GM10266 (cell line): ENCODE results near the gene AQP12B.

ENCODE experiments used
- DNase-seq: peaks from one replicate; pipeline ENCODE4 v3.0.0; 2012; ENCODE audit errors: extremely low spot score
- TF ChIP-seq, protein P1 (sequence below): IDR thresholded peaks from 2 replicates; pipeline ENCODE4 v1.5.1; 2012; ENCODE audit warnings: mild to moderate bottlenecking, low read depth; ENCODE audit not compliant: control insufficient read depth, insufficient read depth; ENCODE audit errors: missing control alignments

Gene AQP12B

DNA sequence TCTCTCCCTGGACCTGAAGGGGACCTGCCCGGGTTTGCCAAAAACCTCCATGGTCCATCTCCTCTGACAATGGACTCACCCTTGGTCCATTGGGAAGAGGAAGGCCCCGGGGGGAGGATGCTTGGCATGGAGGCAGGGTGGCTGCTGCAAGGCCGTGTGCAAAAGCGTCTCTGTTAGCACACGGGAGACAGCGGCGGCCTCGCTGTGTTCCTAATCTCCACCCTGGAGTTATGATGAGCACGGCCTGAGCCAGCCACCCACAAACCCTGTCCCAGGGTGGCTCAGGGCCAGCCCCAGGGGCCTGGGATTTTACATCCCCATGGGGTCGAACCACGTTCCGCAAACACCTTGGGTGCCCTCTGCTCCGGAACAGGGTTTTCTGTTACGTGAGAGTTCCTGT, 44.8 kb upstream of the AQP12B start:
- DNase-seq = no peak
- TF ChIP-seq, protein P1, sequence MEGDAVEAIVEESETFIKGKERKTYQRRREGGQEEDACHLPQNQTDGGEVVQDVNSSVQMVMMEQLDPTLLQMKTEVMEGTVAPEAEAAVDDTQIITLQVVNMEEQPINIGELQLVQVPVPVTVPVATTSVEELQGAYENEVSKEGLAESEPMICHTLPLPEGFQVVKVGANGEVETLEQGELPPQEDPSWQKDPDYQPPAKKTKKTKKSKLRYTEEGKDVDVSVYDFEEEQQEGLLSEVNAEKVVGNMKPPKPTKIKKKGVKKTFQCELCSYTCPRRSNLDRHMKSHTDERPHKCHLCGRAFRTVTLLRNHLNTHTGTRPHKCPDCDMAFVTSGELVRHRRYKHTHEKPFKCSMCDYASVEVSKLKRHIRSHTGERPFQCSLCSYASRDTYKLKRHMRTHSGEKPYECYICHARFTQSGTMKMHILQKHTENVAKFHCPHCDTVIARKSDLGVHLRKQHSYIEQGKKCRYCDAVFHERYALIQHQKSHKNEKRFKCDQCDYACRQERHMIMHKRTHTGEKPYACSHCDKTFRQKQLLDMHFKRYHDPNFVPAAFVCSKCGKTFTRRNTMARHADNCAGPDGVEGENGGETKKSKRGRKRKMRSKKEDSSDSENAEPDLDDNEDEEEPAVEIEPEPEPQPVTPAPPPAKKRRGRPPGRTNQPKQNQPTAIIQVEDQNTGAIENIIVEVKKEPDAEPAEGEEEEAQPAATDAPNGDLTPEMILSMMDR = no peak

DNA sequence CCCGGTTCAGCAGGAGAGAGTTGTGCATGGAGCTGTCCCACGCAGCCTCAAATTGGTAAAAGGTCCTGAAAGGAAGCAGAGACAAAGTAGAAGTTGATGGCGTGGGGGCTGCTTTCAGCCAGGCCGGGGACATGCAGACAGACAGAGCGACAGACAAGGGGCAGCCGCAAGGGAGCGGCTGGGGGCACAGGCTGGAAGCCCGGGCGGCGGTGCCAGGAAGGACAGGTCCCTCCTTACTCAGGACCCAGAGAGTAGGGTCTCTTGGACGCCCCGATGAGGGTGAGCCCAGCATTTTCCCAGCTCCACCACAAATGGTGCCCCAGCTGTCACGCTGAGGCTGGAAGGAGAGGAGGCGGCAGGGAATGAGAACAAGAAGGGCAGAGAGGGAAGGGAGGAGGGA, 44.2 kb upstream of the AQP12B start:
- TF ChIP-seq, protein P1 = no peak
- no peak for DNase-seq

DNA sequence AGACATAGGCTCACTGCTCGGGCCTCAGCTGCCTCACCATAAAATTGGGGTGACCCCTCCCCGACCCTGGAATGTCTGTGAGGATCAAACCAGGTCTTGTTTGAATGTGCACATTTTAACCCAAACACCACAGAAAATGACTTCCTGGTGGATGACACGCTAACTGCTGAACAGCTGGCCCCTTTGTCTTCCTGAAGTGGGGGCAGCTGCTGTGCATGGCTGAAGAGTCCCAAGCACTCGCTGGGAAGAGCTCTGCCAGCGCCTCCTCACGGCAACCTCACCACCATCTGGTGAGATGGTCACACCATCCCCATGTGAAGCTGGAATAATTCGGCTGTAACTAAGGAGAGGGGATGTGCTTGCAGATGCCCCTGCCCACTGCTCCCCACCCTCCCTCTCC, 43.0 kb upstream of the AQP12B start:
- TF ChIP-seq, protein P1 = no peak
- DNase-seq = no peak

DNA sequence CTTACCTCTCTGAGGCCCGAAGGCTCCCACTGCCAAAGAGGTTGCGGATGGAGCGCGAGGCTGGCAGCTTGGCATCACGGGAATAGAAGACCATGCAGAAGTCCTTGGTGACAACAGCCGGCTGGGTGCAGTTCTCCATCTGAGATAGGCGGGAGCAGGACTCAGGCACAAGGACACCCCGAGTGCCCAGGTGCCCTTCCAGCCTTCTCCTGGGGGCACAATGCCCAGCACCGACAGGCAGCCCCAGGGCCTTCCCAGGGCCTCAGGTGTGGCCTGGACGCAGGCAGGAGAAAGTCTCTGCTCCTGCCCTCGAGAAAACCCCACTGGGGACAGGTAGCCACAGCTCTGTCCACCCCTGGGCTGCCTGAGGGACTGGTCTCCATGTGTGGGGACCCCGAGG, 42.6 kb upstream of the AQP12B start:
- DNase-seq = no peak
- TF ChIP-seq, protein P1 = no peak

DNA sequence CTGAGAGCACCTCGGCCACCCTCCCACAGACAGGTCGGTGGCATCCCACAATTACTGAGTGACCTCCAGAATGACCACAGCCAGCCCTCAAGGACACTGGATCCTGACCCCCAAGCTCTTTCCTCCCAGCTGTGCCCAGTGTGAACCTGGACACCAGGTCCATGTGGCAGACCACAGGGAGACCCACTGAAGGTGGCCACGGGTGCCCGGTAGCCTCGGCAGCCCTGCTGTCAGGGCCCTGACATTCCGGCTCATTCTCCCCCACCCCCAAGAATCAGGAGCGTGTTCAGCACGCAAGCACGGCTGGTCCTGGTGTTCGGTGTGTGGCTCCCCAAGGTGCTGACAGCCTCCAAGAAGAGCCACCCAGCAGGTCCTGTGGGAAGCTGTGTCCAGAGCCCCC, 41.7 kb upstream of the AQP12B start:
- DNase-seq = no peak
- TF ChIP-seq, protein P1 = no peak

DNA sequence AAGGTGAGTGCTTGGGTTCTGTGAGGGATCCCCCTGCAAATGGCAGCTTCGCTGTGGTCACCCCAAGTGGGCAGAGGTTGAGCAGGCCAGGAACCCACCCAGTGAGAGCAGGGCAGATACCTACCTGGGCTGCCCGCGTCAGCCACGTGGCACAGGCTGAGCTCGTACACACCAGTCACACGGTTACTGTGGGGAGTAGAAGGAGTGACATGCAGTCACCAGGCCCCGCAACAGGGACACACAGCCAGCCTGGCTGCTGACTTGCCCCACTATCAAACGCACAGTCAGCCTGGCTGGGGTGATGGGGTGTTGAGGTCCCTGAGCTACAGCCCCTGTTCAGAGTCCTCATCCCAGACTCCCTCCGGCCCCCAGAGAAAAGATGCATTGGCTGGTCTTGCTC, 41.2 kb upstream of the AQP12B start:
- no peak for DNase-seq
- TF ChIP-seq, protein P1 = no peak

DNA sequence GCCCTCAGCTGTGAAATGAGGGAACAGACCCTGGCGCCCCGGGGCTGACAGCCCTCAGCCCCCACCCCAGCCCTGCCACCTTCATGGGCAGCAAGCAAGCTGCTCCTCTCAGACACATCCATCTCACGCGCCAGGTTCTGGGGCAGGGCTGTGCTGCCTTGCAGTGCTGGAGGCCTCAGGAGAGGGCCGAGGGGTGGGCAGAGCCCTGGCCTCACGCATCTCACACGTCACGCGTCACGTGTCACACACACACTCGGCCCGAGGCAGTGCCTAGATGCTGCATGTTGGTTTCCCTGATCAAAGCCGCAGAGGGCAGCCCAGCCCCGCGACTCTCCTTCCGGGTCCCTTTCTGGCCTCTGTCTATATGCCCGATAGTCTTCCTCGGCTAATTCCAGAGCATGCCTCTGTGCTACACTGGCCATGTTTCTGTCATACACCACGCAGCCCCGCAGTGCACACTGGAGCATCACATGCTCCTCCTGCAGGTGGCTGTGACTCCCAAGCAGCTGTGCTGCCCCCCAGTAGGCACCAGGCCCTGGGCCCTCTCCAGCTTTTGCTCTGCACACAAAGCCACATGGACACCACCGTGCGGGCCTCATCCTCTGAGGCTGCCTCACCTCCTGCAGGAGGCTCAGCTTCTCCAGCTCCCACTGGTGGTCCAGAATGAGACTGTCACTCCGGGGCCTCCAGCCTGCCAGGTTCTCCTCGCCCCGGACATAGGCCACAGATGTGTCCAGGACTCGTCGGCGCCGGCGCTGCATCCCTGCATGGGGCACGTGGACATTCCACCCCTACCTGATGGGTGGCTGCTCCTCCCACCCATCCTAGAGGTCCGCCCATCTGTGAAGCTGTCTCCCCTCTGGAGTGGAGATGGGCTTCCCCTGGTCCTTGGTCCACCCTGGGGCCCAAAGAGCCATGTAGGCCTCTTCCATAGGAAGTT, 40.4 kb upstream of the AQP12B start:
- no peak for DNase-seq
- TF ChIP-seq, protein P1 = no peak
